ENCODE data around the gene CELF2.
A peak's percentile ranks its signal among the peaks of the same experiment; 100 is the strongest.
"Not testable (repeated sequence)": the region's sequence is repeated elsewhere in the genome, so short reads cannot be mapped to it uniquely, and the experiment has no call there.

CELF2 gene

GRCh38 chr10:10994360-10994759 lies 23.3 kb upstream of the CELF2 start:
- Mint-ChIP-seq H3K27ac (no peak overlapping the region), H3K9me3 (no peaks in the 10 kb centered on the region), H3K27me3 (peaks cover 15% of the 10 kb centered on the region), H3K4me1 (ENCODE audit: low read depth) (peaks cover 14% of the 10 kb centered on the region), H3K36me3 (ENCODE audit: low read depth) (no peaks in the 10 kb centered on the region), H3K4me3 (no peak overlapping the region)
- no peak for DNase-seq

GRCh38 chr10:10995120-10995519 lies 22.6 kb upstream of the CELF2 start:
- Mint-ChIP-seq H3K36me3 (ENCODE audit: low read depth) (no peaks in the 10 kb centered on the region), H3K27me3 (peaks cover 14% of the 10 kb centered on the region), H3K4me3 (no peak overlapping the region), H3K4me1 (ENCODE audit: low read depth) (peaks cover 14% of the 10 kb centered on the region), H3K9me3 (no peaks in the 10 kb centered on the region), H3K27ac (no peak overlapping the region)
- no peak for DNase-seq

GRCh38 chr10:10996966-10997620 lies 20.6 kb upstream of the CELF2 start:
- DNase-seq: no peak
- H3K4me3 Mint-ChIP-seq: no peak overlapping the region
- peaks cover 18% of the 10 kb centered on the region for H3K27me3 Mint-ChIP-seq
- no peaks in the 10 kb centered on the region for H3K36me3 Mint-ChIP-seq (ENCODE audit: low read depth)
- no peak overlapping the region for H3K27ac Mint-ChIP-seq
- peaks cover 14% of the 10 kb centered on the region for H3K4me1 Mint-ChIP-seq (ENCODE audit: low read depth)
- H3K9me3 Mint-ChIP-seq: no peaks in the 10 kb centered on the region

GRCh38 chr10:10999501-10999900 lies 18.2 kb upstream of the CELF2 start:
- H3K27ac Mint-ChIP-seq; H3K9me3 Mint-ChIP-seq; H3K36me3 Mint-ChIP-seq (ENCODE audit: low read depth); DNase-seq; H3K4me3 Mint-ChIP-seq: not testable (repeated sequence)
- peaks cover 14% of the 10 kb centered on the region for H3K4me1 Mint-ChIP-seq (ENCODE audit: low read depth)
- H3K27me3 Mint-ChIP-seq: peaks cover 24% of the 10 kb centered on the region

GRCh38 chr10:11002485-11002884 lies 15.2 kb upstream of the CELF2 start:
- peaks cover 5% of the 10 kb centered on the region for H3K4me1 Mint-ChIP-seq (ENCODE audit: low read depth)
- H3K4me3 Mint-ChIP-seq: no peak overlapping the region
- H3K9me3 Mint-ChIP-seq: no peaks in the 10 kb centered on the region
- peaks cover 46% of the 10 kb centered on the region for H3K27me3 Mint-ChIP-seq
- no peak overlapping the region for H3K27ac Mint-ChIP-seq
- H3K36me3 Mint-ChIP-seq (ENCODE audit: low read depth): no peaks in the 10 kb centered on the region
- DNase-seq: no peak

- Mint-ChIP-seq H3K4me3 (no peak overlapping the region), H3K27me3 (peaks cover 47% of the 10 kb centered on the region), H3K36me3 (ENCODE audit: low read depth) (no peaks in the 10 kb centered on the region), H3K9me3 (no peaks in the 10 kb centered on the region), H3K27ac (no peak overlapping the region), H3K4me1 (ENCODE audit: low read depth) (peaks cover under 1% of the 10 kb centered on the region)
- no peak for DNase-seq
Measured at GRCh38 chr10:11002916-11003315, 14.8 kb upstream of the CELF2 start.

GRCh38 chr10:11003679-11004078 lies 14.0 kb upstream of the CELF2 start:
- peaks cover 54% of the 10 kb centered on the region for H3K27me3 Mint-ChIP-seq
- H3K27ac Mint-ChIP-seq: no peak overlapping the region
- DNase-seq: no peak
- no peaks in the 10 kb centered on the region for H3K9me3 Mint-ChIP-seq
- no peaks in the 10 kb centered on the region for H3K36me3 Mint-ChIP-seq (ENCODE audit: low read depth)
- H3K4me1 Mint-ChIP-seq (ENCODE audit: low read depth): peaks cover 4% of the 10 kb centered on the region
- H3K4me3 Mint-ChIP-seq: no peak overlapping the region

GRCh38 chr10:11004144-11005077 lies 13.3 kb upstream of the CELF2 start:
- Mint-ChIP-seq H3K36me3 (ENCODE audit: low read depth) (no peaks in the 10 kb centered on the region), H3K27ac (no peak overlapping the region), H3K4me1 (ENCODE audit: low read depth) (peaks cover 11% of the 10 kb centered on the region), H3K4me3 (no peak overlapping the region), H3K27me3 (peaks cover 61% of the 10 kb centered on the region), H3K9me3 (no peaks in the 10 kb centered on the region)
- DNase-seq: no peak

- no peak for DNase-seq
- peaks cover 21% of the 10 kb centered on the region for H3K4me1 Mint-ChIP-seq (ENCODE audit: low read depth)
- no peaks in the 10 kb centered on the region for H3K9me3 Mint-ChIP-seq
- H3K27ac Mint-ChIP-seq: no peak overlapping the region
- peaks cover 76% of the 10 kb centered on the region for H3K27me3 Mint-ChIP-seq
- H3K4me3 Mint-ChIP-seq: no peak overlapping the region
- no peaks in the 10 kb centered on the region for H3K36me3 Mint-ChIP-seq (ENCODE audit: low read depth)
Measured at GRCh38 chr10:11005725-11006427, 11.8 kb upstream of the CELF2 start.

GRCh38 chr10:11006428-11006825 lies 11.2 kb upstream of the CELF2 start:
- peaks cover 80% of the 10 kb centered on the region for H3K27me3 Mint-ChIP-seq
- peaks cover 21% of the 10 kb centered on the region for H3K4me1 Mint-ChIP-seq (ENCODE audit: low read depth)

GRCh38 chr10:11007476-11008020 lies 10.1 kb upstream of the CELF2 start:
- Mint-ChIP-seq H3K36me3 (ENCODE audit: low read depth) (no peaks in the 10 kb centered on the region), H3K4me3 (no peak overlapping the region), H3K27me3 (peaks cover 83% of the 10 kb centered on the region), H3K9me3 (no peaks in the 10 kb centered on the region), H3K27ac (no peak overlapping the region), H3K4me1 (ENCODE audit: low read depth) (peaks cover 26% of the 10 kb centered on the region)
- DNase-seq: no peak

More at GRCh38 chr10:11006428-11006825, 11.2 kb upstream of the CELF2 start:
- no peak overlapping the region for H3K4me3 Mint-ChIP-seq
- no peak for DNase-seq
- H3K36me3 Mint-ChIP-seq (ENCODE audit: low read depth): no peaks in the 10 kb centered on the region
- no peak overlapping the region for H3K27ac Mint-ChIP-seq
- H3K9me3 Mint-ChIP-seq: no peaks in the 10 kb centered on the region

- H3K27ac Mint-ChIP-seq: peak overlapping the region; percentile 2
- H3K27me3 Mint-ChIP-seq: peaks cover 94% of the 10 kb centered on the region
- H3K36me3 Mint-ChIP-seq (ENCODE audit: low read depth): no peaks in the 10 kb centered on the region
- H3K4me3 Mint-ChIP-seq: no peak overlapping the region
- no peak for DNase-seq
- H3K9me3 Mint-ChIP-seq: no peaks in the 10 kb centered on the region
- H3K4me1 Mint-ChIP-seq (ENCODE audit: low read depth): peaks cover 26% of the 10 kb centered on the region
Measured at GRCh38 chr10:11009471-11010308, 8.0 kb upstream of the CELF2 start.

- Mint-ChIP-seq H3K9me3 (no peaks in the 10 kb centered on the region), H3K4me1 (ENCODE audit: low read depth) (peaks cover 26% of the 10 kb centered on the region), H3K27me3 (peaks cover 94% of the 10 kb centered on the region), H3K27ac (no peak overlapping the region), H3K4me3 (no peak overlapping the region), H3K36me3 (ENCODE audit: low read depth) (no peaks in the 10 kb centered on the region)
- DNase-seq: no peak
Measured at GRCh38 chr10:11010582-11010981, 7.1 kb upstream of the CELF2 start.

- peaks cover 90% of the 10 kb centered on the region for H3K27me3 Mint-ChIP-seq
- no peak overlapping the region for H3K4me3 Mint-ChIP-seq
- H3K4me1 Mint-ChIP-seq (ENCODE audit: low read depth): peaks cover 26% of the 10 kb centered on the region
- no peak overlapping the region for H3K27ac Mint-ChIP-seq
- DNase-seq: no peak
- no peaks in the 10 kb centered on the region for H3K36me3 Mint-ChIP-seq (ENCODE audit: low read depth)
- no peaks in the 10 kb centered on the region for H3K9me3 Mint-ChIP-seq
Measured at GRCh38 chr10:11011436-11011835, 6.2 kb upstream of the CELF2 start.

Data from activated T-cell treated with anti-CD3 and anti-CD28 coated beads, Interleukin-2, amount 50 U/mL, for 24 hours (primary cell).